HG03457 (cell line): Measurements from ENCODE around the gene CHURC1.
A peak's percentile ranks its signal among the peaks of the same experiment; 100 is the strongest.

Source experiments
- ATAC-seq: cut with Tn5 transposase; IDR thresholded peaks from one replicate; pipeline ENCODE4 v1.9.1; 2021; ENCODE audit warnings: moderate number of reproducible peaks; ENCODE audit not compliant: unreplicated experiment

The CHURC1 gene

DNA sequence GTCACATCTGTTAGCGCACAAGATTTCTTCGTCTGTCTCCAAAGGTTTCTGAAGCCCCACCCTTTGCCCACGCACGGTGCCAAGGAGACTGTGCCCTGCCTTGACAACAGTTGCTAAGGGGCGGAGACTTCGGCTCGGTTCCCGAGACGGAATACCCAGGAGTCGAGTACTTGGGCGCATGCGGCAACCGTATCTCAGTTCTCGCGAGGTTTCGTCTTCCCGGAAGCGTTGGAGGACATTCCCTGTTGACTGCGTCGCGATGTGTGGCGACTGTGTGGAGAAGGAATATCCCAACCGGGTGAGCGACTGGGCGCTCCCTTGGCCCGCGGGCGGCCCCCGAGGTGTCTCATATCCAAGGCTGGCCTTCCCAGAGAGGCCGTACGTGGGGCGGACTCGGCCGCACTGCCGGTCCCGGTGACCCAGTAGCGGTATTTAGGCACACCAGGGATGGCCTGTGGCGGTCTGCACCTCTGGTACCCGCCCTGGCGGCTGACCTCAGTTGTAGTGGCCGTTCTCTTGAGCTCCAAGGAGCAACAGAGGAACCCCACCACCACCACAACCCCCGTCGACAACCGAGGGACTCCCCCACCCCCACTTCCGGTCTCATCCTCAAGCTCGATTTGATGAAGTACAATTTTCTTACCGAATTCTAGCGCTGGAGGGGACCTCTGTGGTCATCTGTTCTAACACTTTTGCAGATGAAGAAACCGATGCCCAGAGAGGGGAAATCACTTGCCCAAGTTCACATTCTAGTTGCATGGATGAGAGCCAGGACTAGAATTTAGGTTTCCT is at the start of gene CHURC1:
TSS of gene CHURC1 (plus strand) at position 219 of the 792 bp plus-strand sequence. CDS start at position 260, 41 bp downstream.
- peak; percentile 94 for ATAC-seq

- no peak for ATAC-seq
Observed at GRCh38 chr14:64865109-64865508, 49.1 kb upstream of the CHURC1 start.

- ATAC-seq = no peak
Observed at GRCh38 chr14:64865992-64866391, 48.3 kb upstream of the CHURC1 start.

DNA sequence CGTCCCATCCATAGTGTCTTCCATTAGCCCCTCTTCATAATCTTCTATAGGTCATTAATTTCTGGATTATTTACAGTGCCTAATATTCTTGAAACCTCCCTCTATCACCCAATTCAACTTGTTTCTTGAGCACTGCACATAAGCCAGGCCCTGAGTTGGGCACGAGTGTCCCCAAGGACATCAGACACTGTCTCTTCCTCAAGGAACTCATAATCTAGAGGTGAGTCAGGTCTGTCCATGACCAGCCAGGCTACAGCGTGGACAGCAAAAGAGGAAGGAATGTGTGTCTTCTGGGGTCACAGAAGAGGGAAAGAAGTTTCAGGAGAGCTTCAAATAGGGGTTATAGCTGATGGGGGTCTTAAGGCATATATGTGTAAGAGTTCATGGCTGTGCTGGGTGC is 47.1 kb upstream of the CHURC1 start:
- ATAC-seq = no peak

GRCh38 chr14:64868379-64868778 is 45.9 kb upstream of the CHURC1 start:
- no peak for ATAC-seq

- no peak for ATAC-seq
Observed at GRCh38 chr14:64868841-64869240, 45.4 kb upstream of the CHURC1 start.

GRCh38 chr14:64870160-64870559 is 44.1 kb upstream of the CHURC1 start:
- ATAC-seq = no peak

DNA sequence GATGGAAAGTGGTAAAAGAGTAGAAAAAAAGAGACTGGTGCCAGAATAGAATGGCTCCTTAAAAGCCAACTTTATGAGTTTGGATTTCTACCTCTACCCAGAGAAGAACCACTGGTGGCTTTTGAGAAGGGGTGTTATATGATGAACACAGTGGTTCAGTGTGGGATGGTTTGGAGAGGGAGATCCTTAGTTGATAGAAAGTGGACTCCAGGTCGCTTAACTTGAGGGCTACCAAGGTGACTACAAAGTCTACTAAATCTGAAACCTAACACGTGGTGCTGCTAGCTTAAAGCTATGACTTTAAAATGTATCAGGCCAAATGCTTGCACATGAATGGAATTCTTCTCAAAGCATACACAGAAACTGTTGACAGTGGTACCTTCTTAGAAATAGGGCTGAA is 42.9 kb upstream of the CHURC1 start:
- ATAC-seq = no peak

GRCh38 chr14:64873506-64874219 is 40.6 kb upstream of the CHURC1 start:
- ATAC-seq = no peak

DNA sequence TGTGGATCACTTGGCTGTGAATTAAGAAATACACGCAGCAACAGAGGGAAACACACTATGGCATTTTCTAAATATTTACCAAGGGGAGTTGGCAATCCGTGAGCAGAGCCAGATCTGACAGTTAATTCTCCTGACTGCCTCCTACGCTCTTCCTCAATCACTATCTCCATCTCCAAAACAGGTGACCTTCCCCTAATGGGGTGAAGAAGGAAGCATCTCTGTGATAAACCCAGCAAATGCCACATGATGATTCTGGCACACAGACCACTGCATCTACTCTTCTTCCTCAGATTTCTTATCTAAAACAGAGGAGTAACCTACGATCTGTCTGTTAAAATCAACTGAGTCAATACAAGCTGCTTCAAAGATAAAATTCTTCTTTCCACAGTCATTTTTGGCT is 38.9 kb upstream of the CHURC1 start:
- no peak for ATAC-seq

GRCh38 chr14:64877846-64878245 is 36.4 kb upstream of the CHURC1 start:
- no peak for ATAC-seq

DNA sequence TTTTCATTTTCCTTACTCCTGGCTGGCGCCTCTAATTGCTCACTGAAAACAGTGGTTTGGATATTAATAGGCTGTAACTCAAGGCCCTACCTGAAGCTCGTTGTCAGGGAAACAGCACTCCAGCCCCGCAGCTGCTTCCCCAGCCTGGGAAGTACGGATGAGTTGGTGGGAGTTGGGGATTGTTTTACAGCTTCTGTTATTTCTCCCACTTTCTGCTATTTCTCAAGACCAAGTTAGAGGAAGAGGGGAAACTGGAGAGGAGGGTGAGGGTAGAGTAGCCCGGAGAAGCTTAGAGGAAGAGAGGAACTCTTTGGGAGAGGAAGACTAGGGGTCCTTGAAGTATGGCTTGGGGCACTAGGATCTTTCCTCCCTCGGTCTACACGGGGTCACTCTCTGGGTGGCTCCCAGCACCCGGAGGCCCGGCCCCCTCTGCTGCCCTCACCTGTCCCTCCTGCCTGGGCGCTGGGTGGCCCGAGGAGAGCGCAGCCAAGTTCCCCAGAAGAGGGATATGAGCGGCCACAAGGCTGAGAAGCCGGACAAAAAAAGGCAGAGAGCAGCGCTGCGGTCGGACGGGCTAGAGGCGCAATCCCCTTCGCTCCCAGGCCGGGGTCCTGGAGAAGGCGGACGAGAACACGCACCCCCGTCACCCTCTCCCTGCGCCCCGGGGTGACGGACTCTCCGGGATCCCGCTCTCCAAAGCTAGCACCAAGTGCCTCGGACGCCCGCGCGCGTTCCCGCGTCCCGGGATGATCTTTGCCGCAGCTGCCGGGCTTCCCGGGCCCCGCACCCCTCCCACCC is 35.2 kb upstream of the CHURC1 start:
- ATAC-seq = no peak

DNA sequence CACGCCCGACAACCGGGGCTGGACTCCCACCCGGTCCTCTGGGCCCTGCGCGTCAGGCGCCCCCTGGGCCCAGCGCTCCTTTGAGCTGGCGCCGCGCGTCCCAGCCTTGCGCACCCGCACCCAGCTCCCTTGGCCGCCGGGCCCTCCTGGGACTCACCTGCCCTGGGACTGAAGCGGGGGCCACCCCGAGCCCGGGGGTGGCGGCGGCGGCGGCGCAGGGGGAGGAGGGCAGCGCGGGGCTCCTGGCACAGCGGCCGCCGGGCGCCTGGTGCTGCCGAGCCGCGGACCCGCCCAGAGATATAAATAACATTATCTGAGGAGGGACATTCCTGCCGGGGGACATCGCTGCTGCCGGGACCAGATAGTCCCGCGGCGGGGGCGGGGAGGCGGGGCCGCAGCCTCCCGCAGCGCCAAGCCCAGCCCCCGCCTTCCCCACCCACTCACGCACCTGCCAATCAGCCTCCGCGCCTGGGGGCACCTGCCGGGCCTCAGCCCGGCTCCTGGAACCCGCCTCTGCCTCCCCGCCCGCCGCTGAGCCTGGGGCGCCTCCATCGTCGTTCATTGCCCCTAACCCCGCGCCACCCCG is 34.5 kb upstream of the CHURC1 start, which contains the start of gene SPTB:
TSS of gene SPTB (minus strand) at position 273 of the 586 bp plus-strand sequence. CDS start 56,813 bp downstream, outside the sequence.
- no peak for ATAC-seq

GRCh38 chr14:64880221-64881121 is 33.8 kb upstream of the CHURC1 start:
- ATAC-seq = no peak

GRCh38 chr14:64885559-64885958 is 28.7 kb upstream of the CHURC1 start:
- no peak for ATAC-seq

- ATAC-seq = no peak
Observed at GRCh38 chr14:64889352-64889751, 24.9 kb upstream of the CHURC1 start.

GRCh38 chr14:64891173-64891838 is 22.9 kb upstream of the CHURC1 start:
- ATAC-seq = no peak

GRCh38 chr14:64891839-64892375 is 22.3 kb upstream of the CHURC1 start:
- no peak for ATAC-seq

GRCh38 chr14:64899958-64900357 is 14.3 kb upstream of the CHURC1 start:
- ATAC-seq = no peak
